Upper lobe of left lung (tissue), 6 donors: ENCODE measurements around the gene IFITM10. TPM values are rescaled to one million over a fixed set of nuclear protein-coding genes. Genes with fewer than 3 reads are reported as not detected.

ENCODE experiments used
- ATAC-seq, 2 donors: fragments of 200-7000 bp; cut with Tn5 transposase; one replicate each; pipeline ENCODE4 v1.9.1; 2022; ENCODE audit warnings: mild to moderate bottlenecking in 2 of 2, moderate library complexity in 2 of 2; ENCODE audit not compliant: low FRiP score in 2 of 2
- DNase-seq, 2 donors: peaks; one replicate each; pipeline ENCODE4 v3.0.0-alpha.2; 2019 to 2020
- H3K27ac ChIP-seq, 4 donors: fragments of 200-600 bp; sonication (generic); one replicate each; pipeline ENCODE4 v1.5.1; 2016 to 2019
- H3K27me3 ChIP-seq, 4 donors: fragments of 200-600 bp; sonication (generic); one replicate each; pipeline ENCODE4 v1.5.1; 2017 to 2019
- H3K36me3 ChIP-seq, 4 donors: fragments of 200-600 bp; sonication (generic); one replicate each; pipeline ENCODE4 v1.5.1; 2016 to 2019
- H3K4me1 ChIP-seq, 4 donors: fragments of 200-600 bp; sonication (generic); one replicate each; pipeline ENCODE4 v1.5.1; 2018 to 2019
- H3K4me3 ChIP-seq, 4 donors: fragments of 200-600 bp; sonication (generic); one replicate each; pipeline ENCODE4 v1.5.1; 2017 to 2019; ENCODE audit warnings: mild to moderate bottlenecking in 2 of 4, moderate library complexity in 1 of 4
- H3K9me3 ChIP-seq, 4 donors: fragments of 200-600 bp; sonication (generic); one replicate each; pipeline ENCODE4 v1.5.1; 2018 to 2019
- CTCF ChIP-seq, 6 experiments: fragments of 450-650 bp in 4 of 6; fragments of 200-600 bp in 2 of 6; sonication (generic) in 2 of 6; IDR thresholded peaks; one replicate each; pipeline ENCODE4 v1.5.1; 2016 to 2019; ENCODE audit warnings: antibody characterized with exemption in 6 of 6
- EP300 ChIP-seq, 4 donors: sonication (generic); formaldehyde crosslinking; IDR thresholded peaks; one replicate each; pipeline ENCODE4 v1.5.1; 2017; ENCODE audit warnings: antibody characterized with exemption in 4 of 4, control low read depth in 2 of 4
- POLR2A ChIP-seq, 4 donors: fragments of 450-650 bp; IDR thresholded peaks; one replicate each; pipeline ENCODE4 v1.5.1; 2016 to 2017; ENCODE audit warnings: antibody characterized with exemption in 4 of 4, mild to moderate bottlenecking in 2 of 4
- POLR2AphosphoS5 ChIP-seq, 2 donors: sonication (generic); formaldehyde crosslinking; IDR thresholded peaks; one replicate each; pipeline ENCODE4 v1.5.1; 2017; ENCODE audit warnings: antibody characterized with exemption in 2 of 2
- WGBS, 2 donors: methylation state at CpG; one replicate each; pipeline ENCODE4 v1.1.5; 2017 to 2018; 5-methylcytosine and 5-hydroxymethylcytosine counted together
- total RNA-seq, 6 donors: library from RNA; depleted of rRNA in 4 of 6; stranded (reverse); fragments of >200 nt in 4 of 6; gene quantifications; one replicate each; pipeline versions ENCODE4 v1.1.0 to v1.2.1, GENCODE V29; 2016 to 2021
- donor health status: DM: no; HTN: no; CAD: no; lungs with moderate emphysema.
- donor health status: DM: no; HTN: yes; CAD: no; lungs with severe emphysema.

IFITM10 gene
- total RNA-seq, 6 donors from 2014 or later, result 8.7 to 28.3 (median 14.2) TPM

- TF ChIP-seq POLR2AphosphoS5 (IDR thresholded peaks at IDR 0.05) (no peak), EP300 (IDR thresholded peaks at IDR 0.05) (no peak), POLR2A (IDR thresholded peaks at IDR 0.05) (no peak), CTCF (IDR thresholded peaks at IDR 0.05) (no peak)
- peaks cover 0 to 3% (median 0%) of the 10 kb centered on the region in 4 donors for H3K9me3 ChIP-seq
- peak overlapping the region in 1 of 4 donors; percentile 84 for H3K27ac ChIP-seq
- ATAC-seq, result no peak
- H3K27me3 ChIP-seq, result no peaks in the 10 kb centered on the region
- H3K4me1 ChIP-seq, result peaks cover 10 to 29% (median 20%) of the 10 kb centered on the region in 4 donors
- H3K36me3 ChIP-seq, result no peaks in the 10 kb centered on the region
- H3K4me3 ChIP-seq, result no peak overlapping the region
- no peak for DNase-seq
- whole genome bisulfite sequencing, 2 donors, result 88 to 93% methylated on average over 10 to 11 of the region's 11 CpGs
These were observed 23.7 kb upstream of the IFITM10 start for GRCh38 chr11:1773994-1774550.

- Histone ChIP-seq H3K4me3 (no peak overlapping the region), H3K27ac (peak overlapping the region; percentile 65 to 84 (median 76)), H3K4me1 (peaks cover 10 to 26% (median 19%) of the 10 kb centered on the region in 4 donors), H3K27me3 (no peaks in the 10 kb centered on the region), H3K36me3 (no peaks in the 10 kb centered on the region), H3K9me3 (peaks cover 0 to 3% (median 0%) of the 10 kb centered on the region in 4 donors)
- DNase-seq (peak in 1 of 2 donors; percentile 42), ATAC-seq (no peak)
- 87 to 91% methylated on average over 3 to 10 of the region's 10 CpGs for WGBS, 2 donors
- TF ChIP-seq CTCF (IDR thresholded peaks at IDR 0.05) (no peak), POLR2A (IDR thresholded peaks at IDR 0.05) (no peak), POLR2AphosphoS5 (IDR thresholded peaks at IDR 0.05) (no peak), EP300 (IDR thresholded peaks at IDR 0.05) (no peak)
These were observed 23.0 kb upstream of the IFITM10 start for GRCh38 chr11:1773131-1773993.

GRCh38 chr11:1772270-1773130 is 22.1 kb upstream of the IFITM10 start:
- WGBS, 2 donors, result 21 to 38% methylated on average over 9 to 14 of the region's 15 CpGs
- H3K4me3 ChIP-seq, result no peak overlapping the region
- H3K27ac ChIP-seq, result peak overlapping the region; percentile 65 to 84 (median 76)

More at GRCh38 chr11:1772270-1773130, 22.1 kb upstream of the IFITM10 start:
- Histone ChIP-seq H3K36me3 (no peaks in the 10 kb centered on the region), H3K9me3 (peaks cover 0 to 3% (median 0%) of the 10 kb centered on the region in 4 donors), H3K4me1 (peaks cover 10 to 22% (median 18%) of the 10 kb centered on the region in 4 donors), H3K27me3 (no peaks in the 10 kb centered on the region)
- DNase-seq, result peak in 1 of 2 donors; percentile 90
- TF ChIP-seq CTCF (IDR thresholded peaks at IDR 0.05), result no peak
- TF ChIP-seq POLR2A (IDR thresholded peaks at IDR 0.05), result no peak
- TF ChIP-seq EP300 (IDR thresholded peaks at IDR 0.05), result no peak
- TF ChIP-seq POLR2AphosphoS5 (IDR thresholded peaks at IDR 0.05), result no peak
- ATAC-seq, result peak; percentile 92 to 95
